ENCODE results near the gene TMEM192. TPM values are rescaled to one million over a fixed set of nuclear protein-coding genes. Genes with fewer than 3 reads are reported as not detected.
"Not testable (repeated sequence)": the region's sequence is repeated elsewhere in the genome, so short reads cannot be mapped to it uniquely, and the experiment has no call there.

TMEM192 gene
- total and polyA plus RNA-seq, 5 experiments from 2014 or later: 14.6 to 24.9 (median 17.2) TPM

GRCh38 chr4:165129924-165130323 is 17.3 kb upstream of the TMEM192 start:
- Mint-ChIP-seq H3K36me3 (no peaks in the 10 kb centered on the region), H3K27me3 (peaks cover 2 to 4% (median 4%) of the 10 kb centered on the region in 5 donors), H3K4me1 (peaks cover 3 to 21% (median 8%) of the 10 kb centered on the region in 4 donors), H3K4me3 (no peak overlapping the region), H3K27ac (no peak overlapping the region), H3K9me3 (no peaks in the 10 kb centered on the region)
- DNase-seq: no peak
- ATAC-seq: no peak
- POLR2A ChIA-PET: no interaction called here

- H3K27ac Mint-ChIP-seq, POLR2A ChIA-PET, H3K9me3 Mint-ChIP-seq, H3K36me3 Mint-ChIP-seq, H3K4me1 Mint-ChIP-seq, ATAC-seq, H3K4me3 Mint-ChIP-seq, DNase-seq: not testable (repeated sequence)
- peaks cover 1 to 14% (median 4%) of the 10 kb centered on the region in 5 donors for H3K27me3 Mint-ChIP-seq
Measured at GRCh38 chr4:165125869-165126499, 13.3 kb upstream of the TMEM192 start.

GRCh38 chr4:165124488-165124887 is 11.8 kb upstream of the TMEM192 start:
- no peak overlapping the region for H3K27ac Mint-ChIP-seq
- H3K4me3 Mint-ChIP-seq: peak overlapping the region in 2 of 10 donors; percentile 14 to 22
- ATAC-seq (no peak), DNase-seq (no peak)
- no peaks in the 10 kb centered on the region for H3K4me1 Mint-ChIP-seq
- H3K36me3 Mint-ChIP-seq: no peaks in the 10 kb centered on the region
- H3K9me3 Mint-ChIP-seq: no peaks in the 10 kb centered on the region
- POLR2A ChIA-PET: no interaction called here
- peaks cover 1 to 14% (median 5%) of the 10 kb centered on the region in 5 donors for H3K27me3 Mint-ChIP-seq

GRCh38 chr4:165118256-165118909 is 5.7 kb upstream of the TMEM192 start:
- H3K4me3 Mint-ChIP-seq: no peak overlapping the region
- POLR2A ChIA-PET: no interaction called here
- H3K27ac Mint-ChIP-seq: no peak overlapping the region
- peaks cover 0 to 4% (median 3%) of the 10 kb centered on the region in 4 donors for H3K4me1 Mint-ChIP-seq
- H3K9me3 Mint-ChIP-seq: no peaks in the 10 kb centered on the region
- H3K27me3 Mint-ChIP-seq: peaks cover 0 to 10% (median 7%) of the 10 kb centered on the region in 5 donors
- DNase-seq: no peak
- no peak for ATAC-seq
- no peaks in the 10 kb centered on the region for H3K36me3 Mint-ChIP-seq

GRCh38 chr4:165115301-165115700 is 2.6 kb upstream of the TMEM192 start:
- peaks cover 0 to under 1% (median 0%) of the 10 kb centered on the region in 3 donors for H3K36me3 Mint-ChIP-seq
- ATAC-seq (no peak), DNase-seq (no peak)
- peaks cover 0 to 7% (median 7%) of the 10 kb centered on the region in 5 donors for H3K27me3 Mint-ChIP-seq
- POLR2A ChIA-PET: no interaction called here
- H3K4me3 Mint-ChIP-seq: no peak overlapping the region
- H3K4me1 Mint-ChIP-seq: peaks cover 7 to 23% (median 21%) of the 10 kb centered on the region in 4 donors
- no peaks in the 10 kb centered on the region for H3K9me3 Mint-ChIP-seq
- H3K27ac Mint-ChIP-seq: peak overlapping the region in 1 of 10 donors; percentile 2

- peak overlapping the region; percentile 77 to 97 (median 92) for H3K27ac Mint-ChIP-seq
- ATAC-seq: no peak
- peaks cover 0 to 2% (median 0%) of the 10 kb centered on the region in 5 donors for H3K27me3 Mint-ChIP-seq
Measured at GRCh38 chr4:165111906-165112367, 723 bp downstream of the TMEM192 start.

GRCh38 chr4:165106518-165106917 is 6.1 kb downstream of the TMEM192 start:
- POLR2A ChIA-PET: no interaction called here

More at GRCh38 chr4:165111906-165112367, 723 bp downstream of the TMEM192 start:
- POLR2A ChIA-PET: interaction anchor here (0.6 to 3.6 kb wide), 3 partner anchors 83 to 215 kb away, joined by 3 to 19 read pairs (median 3); partner anchors contain the start of gene MSMO1
- H3K36me3 Mint-ChIP-seq: peaks cover 0 to 6% (median 0%) of the 10 kb centered on the region in 3 donors
- no peaks in the 10 kb centered on the region for H3K9me3 Mint-ChIP-seq
- H3K4me3 Mint-ChIP-seq: peak overlapping the region; percentile 85 to 98 (median 94)
- H3K4me1 Mint-ChIP-seq: peaks cover 20 to 46% (median 29%) of the 10 kb centered on the region in 4 donors
- no peak for DNase-seq

GRCh38 chr4:165101641-165102040 is 11.0 kb downstream of the TMEM192 start:
- Mint-ChIP-seq H3K9me3 (no peaks in the 10 kb centered on the region), H3K4me3 (no peak overlapping the region), H3K27ac (peak overlapping the region in 1 of 10 donors; percentile 49), H3K27me3 (no peaks in the 10 kb centered on the region), H3K4me1 (peaks cover 0 to 10% (median 4%) of the 10 kb centered on the region in 4 donors), H3K36me3 (peaks cover 0 to 59% (median 16%) of the 10 kb centered on the region in 3 donors)
- POLR2A ChIA-PET: no interaction called here
- DNase-seq (no peak), ATAC-seq (no peak)

More at GRCh38 chr4:165106518-165106917, 6.1 kb downstream of the TMEM192 start:
- Mint-ChIP-seq H3K9me3 (no peaks in the 10 kb centered on the region), H3K4me3 (no peak overlapping the region), H3K4me1 (peaks cover 5 to 41% (median 22%) of the 10 kb centered on the region in 4 donors), H3K27me3 (no peaks in the 10 kb centered on the region), H3K36me3 (peaks cover 0 to 25% (median 6%) of the 10 kb centered on the region in 3 donors), H3K27ac (peak overlapping the region in 2 of 10 donors; percentile 15 to 26)
- DNase-seq: no peak
- ATAC-seq: no peak

- Mint-ChIP-seq H3K27ac (no peak overlapping the region), H3K4me1 (peaks cover 0 to 2% (median 0%) of the 10 kb centered on the region in 4 donors), H3K36me3 (peaks cover 0 to 77% (median 24%) of the 10 kb centered on the region in 3 donors), H3K4me3 (no peak overlapping the region), H3K9me3 (no peaks in the 10 kb centered on the region), H3K27me3 (no peaks in the 10 kb centered on the region)
- ATAC-seq (no peak), DNase-seq (peak in 2 of 10 donors; percentile 15 to 19)
- POLR2A ChIA-PET: no interaction called here
Measured at GRCh38 chr4:165096776-165097175, 15.9 kb downstream of the TMEM192 start.

GRCh38 chr4:165095291-165095690 is 17.4 kb downstream of the TMEM192 start:
- no peak for ATAC-seq
- Mint-ChIP-seq H3K27ac (peak overlapping the region in 1 of 10 donors; percentile 40), H3K36me3 (peaks cover 0 to 76% (median 29%) of the 10 kb centered on the region in 3 donors), H3K4me1 (peaks cover 0 to 2% (median 0%) of the 10 kb centered on the region in 4 donors), H3K9me3 (no peaks in the 10 kb centered on the region), H3K27me3 (no peaks in the 10 kb centered on the region), H3K4me3 (no peak overlapping the region)
- POLR2A ChIA-PET: no interaction called here
- no peak for DNase-seq

GRCh38 chr4:165094873-165095272 is 17.8 kb downstream of the TMEM192 start:
- Mint-ChIP-seq H3K4me1 (peaks cover 0 to 2% (median 0%) of the 10 kb centered on the region in 4 donors), H3K27ac (no peak overlapping the region), H3K9me3 (no peaks in the 10 kb centered on the region), H3K27me3 (no peaks in the 10 kb centered on the region), H3K4me3 (no peak overlapping the region), H3K36me3 (peaks cover 0 to 74% (median 28%) of the 10 kb centered on the region in 3 donors)
- POLR2A ChIA-PET: no interaction called here
- no peak for DNase-seq
- no peak for ATAC-seq

GRCh38 chr4:165092187-165092586 is 20.5 kb downstream of the TMEM192 start:
- H3K4me3 Mint-ChIP-seq, DNase-seq, POLR2A ChIA-PET, H3K27me3 Mint-ChIP-seq, H3K9me3 Mint-ChIP-seq, ATAC-seq, H3K4me1 Mint-ChIP-seq, H3K27ac Mint-ChIP-seq: not testable (repeated sequence)
- peaks cover 4 to 81% (median 35%) of the 10 kb centered on the region in 3 donors for H3K36me3 Mint-ChIP-seq

GRCh38 chr4:165088366-165088765 is 24.3 kb downstream of the TMEM192 start:
- DNase-seq (no peak), ATAC-seq (no peak)
- Mint-ChIP-seq H3K4me3 (no peak overlapping the region), H3K4me1 (peaks cover 0 to 2% (median 0%) of the 10 kb centered on the region in 4 donors), H3K27me3 (no peaks in the 10 kb centered on the region), H3K27ac (no peak overlapping the region), H3K9me3 (no peaks in the 10 kb centered on the region), H3K36me3 (peaks cover 13 to 90% (median 46%) of the 10 kb centered on the region in 3 donors)
- POLR2A ChIA-PET: no interaction called here
